Endothelial cell of umbilical vein (primary cell): ENCODE data around the gene ABCB10. TPM values are rescaled to one million over a fixed set of nuclear protein-coding genes. Genes with fewer than 3 reads are reported as not detected.

ENCODE experiments used
- BruUV-seq: library from RNA; stranded (reverse); fragments of 400-500 nt; replicated peaks from 2 replicates; lab custom pipeline; 2021; lab: Mats Ljungman, UMichigan
- CTCF ChIA-PET: fragments of 300-600, 350-600 bp; sonication (Branson Sonifier 250); formaldehyde crosslinking; loops from one replicate; lab custom pipeline; 2021; ENCODE audit warnings: antibody characterized with exemption, inconsistent platforms; lab: Charles Lee
- POLR2A ChIA-PET: fragments of 300-600, 350-600 bp; sonication (Branson Sonifier 250); formaldehyde crosslinking; loops from one replicate; lab custom pipeline; 2021; ENCODE audit warnings: antibody characterized with exemption, inconsistent platforms; lab: Charles Lee
- DNase-seq: peaks from one replicate; pipeline ENCODE4 v3.0.0-alpha.2; 2011; ENCODE audit warnings: low read depth, low spot score
- FAIRE-seq: peaks from 2 replicates; lab custom pipeline; 2011; peaks lifted over from hg19 to GRCh38; lab: Jason Lieb, UNC
- H2AFZ ChIP-seq: 2 replicates; pipeline ENCODE4 v1.6.0; 2012; ENCODE audit warnings: low read depth, low read length, control low read depth, inconsistent platforms
- H3K27ac ChIP-seq: 2 replicates; pipeline ENCODE4 v1.5.1; 2011; ENCODE audit warnings: low read depth, mild to moderate bottlenecking, control low read depth, low read length, moderate library complexity; ENCODE audit not compliant: insufficient read depth
- H3K27me3 ChIP-seq, 2 experiments: 2 replicates each; pipeline versions ENCODE4 v1.6.0 to v1.6.1; 2011; ENCODE audit warnings: low read length in 2 of 2, mixed read lengths in 1 of 2; ENCODE audit not compliant: control insufficient read depth in 2 of 2, insufficient read depth in 2 of 2
- H3K36me3 ChIP-seq, 2 experiments: 2 replicates in 1 of 2; 3 replicates in 1 of 2; pipeline ENCODE4 v1.5.1; 2011; ENCODE audit warnings: low read length in 2 of 2, mild to moderate bottlenecking in 1 of 2, moderate library complexity in 1 of 2; ENCODE audit not compliant: control insufficient read depth in 2 of 2, insufficient read depth in 2 of 2; ENCODE audit errors: extremely low read depth in 1 of 2
- H3K4me1 ChIP-seq: 3 replicates; pipeline ENCODE4 v1.5.1; 2011; ENCODE audit warnings: mild to moderate bottlenecking, low read length; ENCODE audit not compliant: control insufficient read depth, insufficient read depth; ENCODE audit errors: extremely low read depth
- H3K4me2 ChIP-seq: 2 replicates; pipeline ENCODE4 v1.6.1; 2011; ENCODE audit warnings: low read length, control low read depth, mixed read lengths; ENCODE audit not compliant: insufficient read depth
- H3K4me3 ChIP-seq, 3 experiments: fragments of 200-600 bp in 1 of 3; sonication (generic), shearing (Covaris generic) in 1 of 3; replicated peaks in 1 of 3; 2 replicates each; pipeline ENCODE4 v1.5.1; 2011 to 2016; ENCODE audit warnings: control low read depth in 3 of 3, low read length in 3 of 3, mild to moderate bottlenecking in 2 of 3, inconsistent platforms in 1 of 3, low read depth in 1 of 3, moderate library complexity in 1 of 3; ENCODE audit not compliant: insufficient read depth in 1 of 3
- H3K79me2 ChIP-seq: 2 replicates; pipeline ENCODE4 v1.6.0; 2012; ENCODE audit warnings: low read length, inconsistent platforms; ENCODE audit not compliant: control insufficient read depth, insufficient read depth
- H3K9ac ChIP-seq: replicated peaks from 2 replicates; pipeline ENCODE3; 2011; ENCODE audit warnings: low read length, control low read depth; ENCODE audit not compliant: insufficient read depth; ENCODE audit errors: extremely low read depth
- H3K9me1 ChIP-seq: replicated peaks from 3 replicates; pipeline ENCODE4 v1.6.0; 2011; ENCODE audit warnings: mild to moderate bottlenecking, low read length; ENCODE audit not compliant: control insufficient read depth, insufficient read depth; ENCODE audit errors: extremely low read depth
- H3K9me3 ChIP-seq: replicated peaks from 2 replicates; pipeline ENCODE4 v1.5.1; 2012; ENCODE audit warnings: low read length, inconsistent platforms; ENCODE audit not compliant: control insufficient read depth, insufficient read depth
- H4K20me1 ChIP-seq: replicated peaks from 2 replicates; pipeline ENCODE3; 2011; ENCODE audit warnings: mild to moderate bottlenecking, low read length; ENCODE audit not compliant: control insufficient read depth, insufficient read depth; ENCODE audit errors: extremely low read depth
- GATA2 ChIP-seq: IDR thresholded peaks from 2 replicates; pipeline ENCODE4 v1.7.0; 2011; ENCODE audit warnings: low read depth, mild to moderate bottlenecking, moderate library complexity, mixed read lengths, low read length; ENCODE audit not compliant: insufficient read length, insufficient read depth
- JUN ChIP-seq: IDR thresholded peaks from 2 replicates; pipeline ENCODE4 v1.6.1; 2011; ENCODE audit warnings: borderline replicate concordance, low read depth; ENCODE audit not compliant: insufficient read length, insufficient read depth
- MYC ChIP-seq: IDR thresholded peaks from one replicate; pipeline ENCODE4 v1.6.1; 2011; ENCODE audit warnings: mild to moderate bottlenecking, low read depth, low read length
- POLR2A ChIP-seq: IDR thresholded peaks from 2 replicates; pipeline ENCODE4 v1.6.1; 2012; ENCODE audit warnings: low read depth, mild to moderate bottlenecking, control low read depth, low read length
- POLR2AphosphoS5 ChIP-seq: IDR thresholded peaks from 2 replicates; pipeline ENCODE4 v1.6.1; 2012; ENCODE audit warnings: low read depth, mild to moderate bottlenecking, control low read depth, low read length, moderate library complexity; ENCODE audit not compliant: insufficient read depth
- dilution Hi-C: fragments of 300-500 bp; cut with MboI; formaldehyde crosslinking; loops from one replicate; pipeline ENCODE4 v1.15.0; 2019; ENCODE audit warnings: low sequenced_read_pairs; ENCODE audit not compliant: extremely low pct_ligation_motif_present
- intact Hi-C: fragments of 100-400 bp; cut with micrococcal nuclease; formaldehyde crosslinking; loops from one replicate; pipeline ENCODE4 v1.10.0; 2022
- polyA plus RNA-seq, 4 experiments: library from polyadenylated mRNA; depleted of rRNA in 3 of 4; stranded (reverse) in 3 of 4; unstranded in 1 of 4; fragments of >200 nt; gene quantifications; 2 replicates each; pipeline versions ENCODE4 v1.2.1 to v1.2.3, GENCODE V29; 2011 to 2012; ENCODE audit warnings: missing spikeins in 1 of 4
- total RNA-seq: library from RNA; stranded (reverse); gene quantifications from 2 replicates; pipeline ENCODE4 v1.2.3, GENCODE V29; 2021
- TF ChIP-seq, protein P1 (sequence below), 2 donors: IDR thresholded peaks; 1 replicate in 1 of 2; 2 replicates in 1 of 2; pipeline ENCODE4 v1.5.1; 2011; ENCODE audit warnings: low read length in 2 of 2, mild to moderate bottlenecking in 2 of 2, moderate library complexity in 2 of 2, control low read depth in 1 of 2, inconsistent platforms in 1 of 2, low read depth in 1 of 2; ENCODE audit not compliant: insufficient read depth in 1 of 2; ENCODE audit errors: extremely low read depth in 1 of 2
- TF ChIP-seq, protein P2 (sequence below): IDR thresholded peaks from 2 replicates; pipeline ENCODE4 v1.6.1; 2011; ENCODE audit not compliant: insufficient read depth, insufficient read length

The ABCB10 gene
- total and polyA plus RNA-seq, 2 donors (not counting 3 experiments of a cell fraction or from before 2014, with no cell fraction given): 6.0 to 19.4 TPM

DNA sequence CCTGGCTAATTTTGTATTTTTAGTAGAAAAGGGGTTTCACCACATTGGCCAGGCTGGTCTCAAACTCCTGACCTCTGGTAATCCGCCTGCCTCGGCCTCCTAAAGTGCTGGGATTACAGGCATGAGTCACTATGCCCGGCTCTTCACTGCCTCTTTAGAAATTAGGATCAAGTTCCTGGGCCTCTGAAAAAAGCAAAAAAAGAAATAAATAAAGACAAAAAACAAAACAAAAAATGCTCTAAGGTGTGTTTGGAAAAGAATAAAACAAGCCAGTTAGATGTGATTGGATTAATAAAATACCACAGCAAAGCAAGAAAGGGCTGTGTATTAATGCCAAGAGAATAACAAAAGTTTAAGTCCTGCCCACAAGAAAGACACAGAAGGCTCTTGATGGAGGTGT lies 4.2 kb upstream of the ABCB10 start:
- Histone ChIP-seq H4K20me1 (no peaks in the 10 kb centered on the region), H3K27me3 (no peaks in the 10 kb centered on the region), H3K4me2 (no peak overlapping the region), H3K79me2 (peaks cover 3% of the 10 kb centered on the region), H3K9me1 (no peaks in the 10 kb centered on the region), H3K27ac (no peak overlapping the region), H3K9ac (no peak overlapping the region), H3K36me3 (no peaks in the 10 kb centered on the region), H3K9me3 (no peaks in the 10 kb centered on the region), H2AFZ (no peak overlapping the region), H3K4me1 (peaks cover 4% of the 10 kb centered on the region), H3K4me3 (no peak overlapping the region)
- intact Hi-C loops (no loop called here), dilution Hi-C loops (no loop called here)
- POLR2A ChIA-PET: no interaction called here
- no peak for FAIRE-seq
- CTCF ChIA-PET: interaction anchor here (2.5 kb wide), 1 partner anchor 64 kb away, joined by 6 read pairs; no protein-coding TSS in a partner anchor
- BruUV-seq: no TSS peak
- TF ChIP-seq POLR2AphosphoS5: no peak
- TF ChIP-seq JUN: no peak
- no peak for TF ChIP-seq MYC
- TF ChIP-seq, protein P1, sequence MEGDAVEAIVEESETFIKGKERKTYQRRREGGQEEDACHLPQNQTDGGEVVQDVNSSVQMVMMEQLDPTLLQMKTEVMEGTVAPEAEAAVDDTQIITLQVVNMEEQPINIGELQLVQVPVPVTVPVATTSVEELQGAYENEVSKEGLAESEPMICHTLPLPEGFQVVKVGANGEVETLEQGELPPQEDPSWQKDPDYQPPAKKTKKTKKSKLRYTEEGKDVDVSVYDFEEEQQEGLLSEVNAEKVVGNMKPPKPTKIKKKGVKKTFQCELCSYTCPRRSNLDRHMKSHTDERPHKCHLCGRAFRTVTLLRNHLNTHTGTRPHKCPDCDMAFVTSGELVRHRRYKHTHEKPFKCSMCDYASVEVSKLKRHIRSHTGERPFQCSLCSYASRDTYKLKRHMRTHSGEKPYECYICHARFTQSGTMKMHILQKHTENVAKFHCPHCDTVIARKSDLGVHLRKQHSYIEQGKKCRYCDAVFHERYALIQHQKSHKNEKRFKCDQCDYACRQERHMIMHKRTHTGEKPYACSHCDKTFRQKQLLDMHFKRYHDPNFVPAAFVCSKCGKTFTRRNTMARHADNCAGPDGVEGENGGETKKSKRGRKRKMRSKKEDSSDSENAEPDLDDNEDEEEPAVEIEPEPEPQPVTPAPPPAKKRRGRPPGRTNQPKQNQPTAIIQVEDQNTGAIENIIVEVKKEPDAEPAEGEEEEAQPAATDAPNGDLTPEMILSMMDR (IDR thresholded peaks at IDR 0.05; ENCODE audit: extremely low read depth in 1 of 2, insufficient read depth in 1 of 2, low read depth in 1 of 2, low read length in 2 of 2): no peak
- TF ChIP-seq GATA2: no peak
- TF ChIP-seq, protein P2, sequence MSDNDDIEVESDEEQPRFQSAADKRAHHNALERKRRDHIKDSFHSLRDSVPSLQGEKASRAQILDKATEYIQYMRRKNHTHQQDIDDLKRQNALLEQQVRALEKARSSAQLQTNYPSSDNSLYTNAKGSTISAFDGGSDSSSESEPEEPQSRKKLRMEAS: no peak
- no peak for TF ChIP-seq POLR2A
- no peak for DNase-seq
